GM21447 (cell line): ENCODE measurements around the gene GSTM1.
"Not testable (repeated sequence)": the region's sequence is repeated elsewhere in the genome, so short reads cannot be mapped to it uniquely, and the experiment has no call there.

Experiments used
- ATAC-seq: cut with Tn5 transposase; IDR thresholded peaks from one replicate; pipeline ENCODE4 v1.9.1; 2021; ENCODE audit not compliant: unreplicated experiment

Gene GSTM1

GRCh38 chr1:109659997-109660690 lies 27.5 kb upstream of the GSTM1 start:
- no peak for ATAC-seq

GRCh38 chr1:109660691-109661026 lies 27.0 kb upstream of the GSTM1 start:
- ATAC-seq: not testable (repeated sequence)

- ATAC-seq: no peak
Measured at GRCh38 chr1:109661391-109661790, 26.2 kb upstream of the GSTM1 start.

GRCh38 chr1:109664671-109665070 lies 22.9 kb upstream of the GSTM1 start:
- ATAC-seq: no peak

GRCh38 chr1:109667452-109668122 lies 20.0 kb upstream of the GSTM1 start, which contains the start of gene GSTM2:
GSTM2 (plus strand) TSS chr1:109668057; CDS start chr1:109668116, 59 bp downstream.
- ATAC-seq: peak; percentile 91

GRCh38 chr1:109668123-109668775 lies 19.4 kb upstream of the GSTM1 start:
- ATAC-seq: no peak

GRCh38 chr1:109669246-109669948 lies 18.2 kb upstream of the GSTM1 start:
- no peak for ATAC-seq

GRCh38 chr1:109669949-109670302 lies 17.7 kb upstream of the GSTM1 start:
- ATAC-seq: not testable (repeated sequence)

GRCh38 chr1:109671067-109671466 lies 16.6 kb upstream of the GSTM1 start:
- ATAC-seq: no peak

GRCh38 chr1:109673861-109674260 lies 13.8 kb upstream of the GSTM1 start:
- ATAC-seq: not testable (repeated sequence)

GRCh38 chr1:109676683-109677381 lies 10.8 kb upstream of the GSTM1 start:
- not testable (repeated sequence) for ATAC-seq

GRCh38 chr1:109677459-109677858 lies 10.2 kb upstream of the GSTM1 start:
- ATAC-seq: no peak

GRCh38 chr1:109678637-109679036 lies 9.0 kb upstream of the GSTM1 start:
- ATAC-seq: not testable (repeated sequence)

GRCh38 chr1:109684777-109685176 lies 2.8 kb upstream of the GSTM1 start:
- ATAC-seq: not testable (repeated sequence)

GRCh38 chr1:109685399-109685798 lies 2.2 kb upstream of the GSTM1 start:
- not testable (repeated sequence) for ATAC-seq

- ATAC-seq: not testable (repeated sequence)
Measured at GRCh38 chr1:109685890-109686289, 1.7 kb upstream of the GSTM1 start.

GRCh38 chr1:109687109-109687508 lies 508 bp upstream of the GSTM1 start:
- not testable (repeated sequence) for ATAC-seq

GRCh38 chr1:109689844-109690405 lies 2.3 kb downstream of the GSTM1 start:
- no peak for ATAC-seq

GRCh38 chr1:109691759-109692158 lies 4.1 kb downstream of the GSTM1 start:
- ATAC-seq: no peak

- ATAC-seq: not testable (repeated sequence)
Measured at GRCh38 chr1:109694400-109694799, 6.8 kb downstream of the GSTM1 start.
